ENCODE results near the gene PAQR5. TPM values are rescaled to one million over a fixed set of nuclear protein-coding genes. Genes with fewer than 3 reads are reported as not detected.

Gene PAQR5
- total RNA-seq, 1 donor from 2014 or later = 1.2 TPM

- Histone ChIP-seq H3K4me3 (ENCODE audit: insufficient read depth, low read depth, low read length) (no peak overlapping the region), H3K9me3 (ENCODE audit: insufficient read depth, low read depth, low read length) (no peaks in the 10 kb centered on the region), H3K27me3 (ENCODE audit: insufficient read depth, low read length) (no peaks in the 10 kb centered on the region), H4K20me1 (ENCODE audit: insufficient read depth, low read length) (no peaks in the 10 kb centered on the region), H2AFZ (ENCODE audit: low read depth, low read length) (no peak overlapping the region), H3K27ac (ENCODE audit: low read depth, low read length) (peak overlapping the region; percentile 10), H3K4me1 (ENCODE audit: insufficient read depth, low read length) (peaks cover under 1% of the 10 kb centered on the region), H3K9ac (ENCODE audit: low read length) (no peak overlapping the region), H3K36me3 (ENCODE audit: insufficient read depth, low read length) (peaks cover 35% of the 10 kb centered on the region), H3K79me2 (ENCODE audit: insufficient read depth, low read length) (peaks cover 60% of the 10 kb centered on the region), H3K4me2 (ENCODE audit: low read length) (no peak overlapping the region)
- FAIRE-seq = no peak
- H3K27me3 Mint-ChIP-seq (ENCODE audit: low read depth, unreplicated experiment) = no peaks in the 10 kb centered on the region
- peak overlapping the region; percentile 6 for H3K27ac Mint-ChIP-seq (ENCODE audit: unreplicated experiment)
- no peaks in the 10 kb centered on the region for H3K36me3 Mint-ChIP-seq (ENCODE audit: low read depth, unreplicated experiment)
- peak; percentile 83 for DNase-seq (ENCODE audit: low read depth)
- no peak overlapping the region for H3K4me3 Mint-ChIP-seq (ENCODE audit: unreplicated experiment)
- TF ChIP-seq CTCF (IDR thresholded peaks at IDR 0.05; ENCODE audit: insufficient read depth, low read depth, low read length) = no peak
- no peak for TF ChIP-seq EZH2 (IDR thresholded peaks at IDR 0.05; ENCODE audit: insufficient read depth, low read length)
- peaks cover 30% of the 10 kb centered on the region for H3K4me1 Mint-ChIP-seq (ENCODE audit: low read depth, unreplicated experiment)
- no peaks in the 10 kb centered on the region for H3K9me3 Mint-ChIP-seq (ENCODE audit: unreplicated experiment)
Observed at GRCh38 chr15:69421498-69421897, 122.8 kb downstream of the PAQR5 start.

- H3K79me2 ChIP-seq (ENCODE audit: insufficient read depth, low read length) = peaks cover 54% of the 10 kb centered on the region
- H3K27ac ChIP-seq (ENCODE audit: low read depth, low read length) = no peak overlapping the region
- no peaks in the 10 kb centered on the region for H3K27me3 ChIP-seq (ENCODE audit: insufficient read depth, low read length)
- no peak overlapping the region for H3K27ac Mint-ChIP-seq (ENCODE audit: unreplicated experiment)
- peaks cover 37% of the 10 kb centered on the region for H3K36me3 ChIP-seq (ENCODE audit: insufficient read depth, low read length)
- no peak overlapping the region for H3K4me2 ChIP-seq (ENCODE audit: low read length)
- H3K9ac ChIP-seq (ENCODE audit: low read length) = no peak overlapping the region
- H3K4me3 Mint-ChIP-seq (ENCODE audit: unreplicated experiment) = no peak overlapping the region
- no peaks in the 10 kb centered on the region for H3K27me3 Mint-ChIP-seq (ENCODE audit: low read depth, unreplicated experiment)
- H2AFZ ChIP-seq (ENCODE audit: low read depth, low read length) = no peak overlapping the region
- FAIRE-seq (no peak), DNase-seq (ENCODE audit: low read depth) (peak; percentile 56)
- no peaks in the 10 kb centered on the region for H3K36me3 Mint-ChIP-seq (ENCODE audit: low read depth, unreplicated experiment)
- no peak for TF ChIP-seq EZH2 (IDR thresholded peaks at IDR 0.05; ENCODE audit: insufficient read depth, low read length)
- no peak for TF ChIP-seq CTCF (IDR thresholded peaks at IDR 0.05; ENCODE audit: insufficient read depth, low read depth, low read length)
- peaks cover 28% of the 10 kb centered on the region for H3K4me1 Mint-ChIP-seq (ENCODE audit: low read depth, unreplicated experiment)
- no peak overlapping the region for H3K4me3 ChIP-seq (ENCODE audit: insufficient read depth, low read depth, low read length)
- H3K9me3 Mint-ChIP-seq (ENCODE audit: unreplicated experiment) = no peaks in the 10 kb centered on the region
- no peaks in the 10 kb centered on the region for H3K4me1 ChIP-seq (ENCODE audit: insufficient read depth, low read length)
- H4K20me1 ChIP-seq (ENCODE audit: insufficient read depth, low read length) = no peaks in the 10 kb centered on the region
- H3K9me3 ChIP-seq (ENCODE audit: insufficient read depth, low read depth, low read length) = no peaks in the 10 kb centered on the region
Observed at GRCh38 chr15:69422336-69422895, 123.7 kb downstream of the PAQR5 start.

GRCh38 chr15:69424001-69424400 is 125.3 kb downstream of the PAQR5 start:
- Mint-ChIP-seq H3K9me3 (ENCODE audit: unreplicated experiment) (no peaks in the 10 kb centered on the region), H3K27ac (ENCODE audit: unreplicated experiment) (no peak overlapping the region), H3K4me1 (ENCODE audit: low read depth, unreplicated experiment) (peaks cover 20% of the 10 kb centered on the region), H3K4me3 (ENCODE audit: unreplicated experiment) (no peak overlapping the region), H3K36me3 (ENCODE audit: low read depth, unreplicated experiment) (peaks cover 2% of the 10 kb centered on the region), H3K27me3 (ENCODE audit: low read depth, unreplicated experiment) (no peaks in the 10 kb centered on the region)
- no peak overlapping the region for H3K9ac ChIP-seq (ENCODE audit: low read length)
- DNase-seq (ENCODE audit: low read depth) (peak; percentile 54), FAIRE-seq (no peak)
- no peak overlapping the region for H3K27ac ChIP-seq (ENCODE audit: low read depth, low read length)
- H3K4me3 ChIP-seq (ENCODE audit: insufficient read depth, low read depth, low read length) = no peak overlapping the region
- H3K27me3 ChIP-seq (ENCODE audit: insufficient read depth, low read length) = no peaks in the 10 kb centered on the region
- H3K4me2 ChIP-seq (ENCODE audit: low read length) = no peak overlapping the region
- H4K20me1 ChIP-seq (ENCODE audit: insufficient read depth, low read length) = no peaks in the 10 kb centered on the region
- H2AFZ ChIP-seq (ENCODE audit: low read depth, low read length) = no peak overlapping the region
- TF ChIP-seq EZH2 (IDR thresholded peaks at IDR 0.05; ENCODE audit: insufficient read depth, low read length) = no peak
- no peak for TF ChIP-seq CTCF (IDR thresholded peaks at IDR 0.05; ENCODE audit: insufficient read depth, low read depth, low read length)
- no peaks in the 10 kb centered on the region for H3K4me1 ChIP-seq (ENCODE audit: insufficient read depth, low read length)
- peaks cover 32% of the 10 kb centered on the region for H3K36me3 ChIP-seq (ENCODE audit: insufficient read depth, low read length)
- H3K79me2 ChIP-seq (ENCODE audit: insufficient read depth, low read length) = peaks cover 38% of the 10 kb centered on the region
- H3K9me3 ChIP-seq (ENCODE audit: insufficient read depth, low read depth, low read length) = no peaks in the 10 kb centered on the region

Measured in astrocyte (in vitro differentiated cells and primary cell).